A673 (cell line): Measurements from ENCODE around the gene ESRRA. TPM values are rescaled to one million over a fixed set of nuclear protein-coding genes. Genes with fewer than 3 reads are reported as not detected.

Experiments used
- BruUV-seq: library from RNA; stranded (reverse); fragments of 400-500 nt; replicated peaks from 2 replicates; lab custom pipeline; 2021; lab: Mats Ljungman, UMichigan
- CTCF ChIA-PET: fragments of 300-600 bp; sonication (Branson Sonifier 250); formaldehyde crosslinking; loops from one replicate; lab custom pipeline; 2022; ENCODE audit warnings: antibody characterized with exemption; lab: Charles Lee
- POLR2A ChIA-PET: fragments of 300-600 bp; sonication (Branson Sonifier 250); formaldehyde crosslinking; loops from one replicate; lab custom pipeline; 2022; ENCODE audit warnings: antibody characterized with exemption; ENCODE audit not compliant: low non-redundant PET; lab: Charles Lee
- DNase-seq: peaks from one replicate; pipeline ENCODE4 v3.0.0-alpha.2; 2015; ENCODE audit warnings: low spot score
- H3K27ac ChIP-seq: fragments of 200-600 bp; sonication (generic); 2 replicates; pipeline ENCODE4 v1.5.1; 2016; ENCODE audit warnings: mixed run types, low read depth, mild to moderate bottlenecking, mixed read lengths, antibody characterized with exemption, low read length; ENCODE audit not compliant: poor library complexity, severe bottlenecking
- H3K27me3 ChIP-seq: fragments of 200-600 bp; sonication (generic); replicated peaks from 2 replicates; pipeline ENCODE4 v1.6.1; 2017; ENCODE audit warnings: mixed run types, low read depth, mild to moderate bottlenecking, mixed read lengths, antibody characterized with exemption, low read length; ENCODE audit not compliant: insufficient read depth, poor library complexity
- H3K36me3 ChIP-seq: fragments of 200-600 bp; sonication (generic); 2 replicates; pipeline ENCODE4 v1.6.1; 2016; ENCODE audit warnings: mixed run types, mild to moderate bottlenecking, mixed read lengths, antibody characterized with exemption, low read length; ENCODE audit not compliant: insufficient read depth, poor library complexity, severe bottlenecking
- H3K4me1 ChIP-seq: fragments of 200-600 bp; sonication (generic); 2 replicates; pipeline ENCODE4 v1.6.1; 2017; ENCODE audit warnings: mixed run types, mild to moderate bottlenecking, mixed read lengths, antibody characterized with exemption, low read length; ENCODE audit not compliant: insufficient read depth, poor library complexity, severe bottlenecking
- H3K4me3 ChIP-seq: fragments of 200-600 bp; sonication (generic); 2 replicates; pipeline ENCODE4 v1.5.1; 2016; ENCODE audit warnings: low read depth, mixed run types, mild to moderate bottlenecking, mixed read lengths, low read length; ENCODE audit not compliant: poor library complexity, severe bottlenecking
- H3K9me3 ChIP-seq: fragments of 200-600 bp; sonication (generic); 2 replicates; pipeline ENCODE4 v1.6.1; 2016; ENCODE audit warnings: mixed run types, low read depth, mild to moderate bottlenecking, mixed read lengths, antibody characterized with exemption, low read length; ENCODE audit not compliant: poor library complexity, severe bottlenecking
- CTCF ChIP-seq: fragments of 300-800, 200-600 bp; sonication (generic); conservative IDR thresholded peaks from 2 replicates; pipeline ENCODE4 v1.5.1; 2017; ENCODE audit warnings: low read depth, mild to moderate bottlenecking, antibody characterized with exemption, low read length, moderate library complexity, mixed read lengths
- EZH2 ChIP-seq: fragments of 200-600 bp; sonication (generic); IDR thresholded peaks from 2 replicates; pipeline ENCODE4 v1.6.1; 2017; ENCODE audit warnings: borderline replicate concordance, low read depth, mild to moderate bottlenecking, mixed read lengths, antibody characterized with exemption, low read length; ENCODE audit not compliant: poor library complexity, severe bottlenecking
- intact Hi-C: fragments of 100-400 bp; cut with micrococcal nuclease; formaldehyde crosslinking; loops from one replicate; pipeline ENCODE4 v1.10.0; 2022; ENCODE audit not compliant: unreplicated experiment
- total RNA-seq: library from RNA; stranded (reverse); gene quantifications from 2 replicates; pipeline ENCODE4 v1.2.3, GENCODE V29; 2021

ESRRA gene
- total RNA-seq, 1 experiment from 2014 or later = 63.8 TPM

DNA sequence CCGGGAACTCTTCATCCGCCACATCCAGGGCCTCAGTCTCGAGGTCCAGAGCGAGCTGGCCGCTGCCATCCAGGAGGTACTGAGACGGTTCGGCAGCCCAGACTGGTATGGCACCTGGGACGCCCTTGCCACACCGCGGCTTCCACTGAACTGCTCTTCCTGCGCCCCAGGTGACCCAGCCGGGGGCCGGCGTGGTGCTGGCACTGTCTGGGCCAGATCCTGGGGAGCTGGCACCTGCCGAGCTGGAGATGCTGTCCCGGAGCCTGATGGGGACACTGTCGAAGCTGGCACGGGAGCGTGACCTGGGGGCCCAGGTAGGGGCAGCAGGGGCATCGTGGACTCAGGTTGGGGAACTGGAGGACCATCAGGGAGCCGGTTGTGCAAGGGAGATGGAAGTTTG, 36.1 kb downstream of the ESRRA start:
- H3K4me3 ChIP-seq = no peak overlapping the region
- no peak overlapping the region for H3K27ac ChIP-seq
- H3K4me1 ChIP-seq = no peaks in the 10 kb centered on the region
- no peaks in the 10 kb centered on the region for H3K27me3 ChIP-seq
- no peak for DNase-seq
- H3K9me3 ChIP-seq = no peaks in the 10 kb centered on the region
- POLR2A ChIA-PET = no interaction called here
- intact Hi-C loops = no loop called here
- no TSS peak for BruUV-seq
- TF ChIP-seq CTCF = no peak
- TF ChIP-seq EZH2 = no peak
- CTCF ChIA-PET = interaction anchor here (0.6 to 2.2 kb wide), 4 partner anchors 9 to 24 kb away, joined by 3 to 10 read pairs (median 3); partner anchors contain the start of genes PRDX5 and TRMT112
- no peaks in the 10 kb centered on the region for H3K36me3 ChIP-seq

- TF ChIP-seq CTCF (peak; percentile 57), EZH2 (no peak)
- ChIA-PET POLR2A (interaction anchor here (0.6 kb wide), 1 partner anchor 96 kb away, joined by 4 read pairs; no protein-coding TSS in a partner anchor), CTCF (interaction anchor here (1.0 to 2.2 kb wide), 7 partner anchors 10 to 138 kb away, joined by 3 to 25 read pairs (median 9); partner anchors contain the start of genes PRDX5 and TRMT112)
- BruUV-seq = no TSS peak
- H3K4me1 ChIP-seq = no peaks in the 10 kb centered on the region
- peak overlapping the region; percentile 38 for H3K4me3 ChIP-seq
- H3K27ac ChIP-seq = peak overlapping the region; percentile 70
- DNase-seq = peak; percentile 93
- no peaks in the 10 kb centered on the region for H3K9me3 ChIP-seq
- intact Hi-C loops = no loop called here
- no peaks in the 10 kb centered on the region for H3K27me3 ChIP-seq
- H3K36me3 ChIP-seq = no peaks in the 10 kb centered on the region
These were observed 36.8 kb downstream of the ESRRA start for GRCh38 chr11:64341851-64342791.

- CTCF ChIA-PET = interaction anchor here (0.7 to 2.2 kb wide), 7 partner anchors 10 to 309 kb away, joined by 5 to 25 read pairs (median 9); partner anchors contain the start of genes PRDX5 and TRMT112
- H3K9me3 ChIP-seq = no peaks in the 10 kb centered on the region
These were observed 37.8 kb downstream of the ESRRA start for GRCh38 chr11:64342869-64343745.

More at GRCh38 chr11:64342869-64343745, 37.8 kb downstream of the ESRRA start:
- Histone ChIP-seq H3K4me3 (peak overlapping the region; percentile 38), H3K27ac (no peak overlapping the region), H3K4me1 (no peaks in the 10 kb centered on the region), H3K36me3 (no peaks in the 10 kb centered on the region), H3K27me3 (no peaks in the 10 kb centered on the region)
- TF ChIP-seq CTCF = no peak
- TF ChIP-seq EZH2 = no peak
- intact Hi-C loops = no loop called here
- no peak for DNase-seq
- POLR2A ChIA-PET = no interaction called here
- BruUV-seq = no TSS peak
